Calu3 (cell line): ENCODE results near the gene CRYBG1. TPM values are rescaled to one million over a fixed set of nuclear protein-coding genes. Genes with fewer than 3 reads are reported as not detected.

ENCODE experiments used
- BruUV-seq: library from RNA; stranded (reverse); fragments of 400-500 nt; replicated peaks from 2 replicates; lab custom pipeline; 2021; lab: Mats Ljungman, UMichigan
- CTCF ChIA-PET: fragments of 300-600 bp; sonication (Branson Sonifier 250); formaldehyde crosslinking; loops from one replicate; lab custom pipeline; 2022; ENCODE audit warnings: antibody characterized with exemption; lab: Charles Lee
- DNase-seq: peaks from one replicate; pipeline ENCODE4 v3.0.0; 2022
- H3K27ac Mint-ChIP-seq: one replicate; pipeline ENCODE4 v1.8.0; 2022; ENCODE audit warnings: mixed read lengths; ENCODE audit not compliant: unreplicated experiment
- H3K27me3 Mint-ChIP-seq: one replicate; pipeline ENCODE4 v1.8.0; 2022; ENCODE audit warnings: mixed read lengths; ENCODE audit not compliant: unreplicated experiment
- H3K36me3 Mint-ChIP-seq: one replicate; pipeline ENCODE4 v1.8.0; 2022; ENCODE audit warnings: mild to moderate bottlenecking, moderate library complexity, mixed read lengths; ENCODE audit not compliant: insufficient read depth, unreplicated experiment
- H3K4me1 Mint-ChIP-seq: one replicate; pipeline ENCODE4 v1.8.0; 2022; ENCODE audit warnings: mild to moderate bottlenecking, low read depth, mixed read lengths; ENCODE audit not compliant: unreplicated experiment
- H3K4me3 Mint-ChIP-seq: one replicate; pipeline ENCODE4 v1.8.0; 2022; ENCODE audit warnings: mild to moderate bottlenecking, low read depth, moderate library complexity, mixed read lengths; ENCODE audit not compliant: unreplicated experiment
- H3K9me3 Mint-ChIP-seq: one replicate; pipeline ENCODE4 v1.8.0; 2022; ENCODE audit warnings: low read depth, mixed read lengths; ENCODE audit not compliant: unreplicated experiment
- CTCF ChIP-seq: fragments of 200-600 bp; IDR thresholded peaks from one replicate; pipeline ENCODE4 v1.8.0; 2022; ENCODE audit warnings: antibody characterized with exemption; ENCODE audit not compliant: unreplicated experiment
- intact Hi-C: fragments of 100-400 bp; cut with micrococcal nuclease; formaldehyde crosslinking; loops from one replicate; pipeline ENCODE4 v1.10.0; 2022; ENCODE audit not compliant: unreplicated experiment
- total RNA-seq: library from RNA; stranded (reverse); gene quantifications from 2 replicates; pipeline ENCODE4 v1.2.3, GENCODE V29; 2022

Gene CRYBG1
- total RNA-seq, 1 experiment from 2014 or later, result 40.7 TPM

- Mint-ChIP-seq H3K9me3 (no peaks in the 10 kb centered on the region), H3K27ac (no peak overlapping the region), H3K36me3 (peaks cover 4% of the 10 kb centered on the region), H3K4me3 (no peak overlapping the region), H3K27me3 (no peaks in the 10 kb centered on the region), H3K4me1 (peaks cover 21% of the 10 kb centered on the region)
- TF ChIP-seq CTCF, result no peak
- DNase-seq, result no peak
- intact Hi-C loops, result no loop called here
- no TSS peak for BruUV-seq
- CTCF ChIA-PET, result interaction anchor here (1.2 kb wide), 1 partner anchor 82 kb away, joined by 3 read pairs; the partner anchor contains the start of gene CRYBG1
These were observed 81.9 kb downstream of the CRYBG1 start for GRCh38 chr6:106442395-106442794.

- DNase-seq, result peak; percentile 51
- BruUV-seq, result no TSS peak
- no peaks in the 10 kb centered on the region for H3K27me3 Mint-ChIP-seq
- intact Hi-C loops, result loop anchor here (2.0 to 5.0 kb wide), 2 partner anchors 84 to 552 kb away; partner anchors contain the start of gene CRYBG1
- H3K9me3 Mint-ChIP-seq, result no peaks in the 10 kb centered on the region
- TF ChIP-seq CTCF, result peak; percentile 58
- peaks cover 26% of the 10 kb centered on the region for H3K4me1 Mint-ChIP-seq
- no peak overlapping the region for H3K4me3 Mint-ChIP-seq
- CTCF ChIA-PET, result interaction anchor here (1.2 kb wide), 1 partner anchor 121 kb away, joined by 5 read pairs; no protein-coding TSS in a partner anchor
- H3K27ac Mint-ChIP-seq, result peak overlapping the region; percentile 50
- H3K36me3 Mint-ChIP-seq, result peaks cover 4% of the 10 kb centered on the region
These were observed 84.4 kb downstream of the CRYBG1 start for GRCh38 chr6:106444777-106445507.

GRCh38 chr6:106445508-106445878 is 85.0 kb downstream of the CRYBG1 start:
- no TSS peak for BruUV-seq
- peaks cover 26% of the 10 kb centered on the region for H3K4me1 Mint-ChIP-seq
- H3K27me3 Mint-ChIP-seq, result no peaks in the 10 kb centered on the region
- no peak for DNase-seq
- H3K36me3 Mint-ChIP-seq, result peaks cover 4% of the 10 kb centered on the region
- no peaks in the 10 kb centered on the region for H3K9me3 Mint-ChIP-seq
- CTCF ChIA-PET, result interaction anchor here (1.2 kb wide), 1 partner anchor 121 kb away, joined by 5 read pairs; no protein-coding TSS in a partner anchor
- TF ChIP-seq CTCF, result no peak
- intact Hi-C loops, result loop anchor here (2.0 to 5.0 kb wide), 2 partner anchors 85 to 552 kb away; partner anchors contain the start of gene CRYBG1
- no peak overlapping the region for H3K27ac Mint-ChIP-seq
- no peak overlapping the region for H3K4me3 Mint-ChIP-seq

GRCh38 chr6:106446287-106446885 is 85.9 kb downstream of the CRYBG1 start:
- CTCF ChIA-PET, result interaction anchor here (1.4 kb wide), 1 partner anchor 66 kb away, joined by 3 read pairs; no protein-coding TSS in a partner anchor
- DNase-seq, result no peak

More at GRCh38 chr6:106446287-106446885, 85.9 kb downstream of the CRYBG1 start:
- TF ChIP-seq CTCF, result peak; percentile 40
- Mint-ChIP-seq H3K36me3 (peaks cover 4% of the 10 kb centered on the region), H3K4me1 (peaks cover 27% of the 10 kb centered on the region), H3K4me3 (no peak overlapping the region), H3K27ac (no peak overlapping the region), H3K9me3 (no peaks in the 10 kb centered on the region), H3K27me3 (no peaks in the 10 kb centered on the region)
- intact Hi-C loops, result loop anchor here (1.0 to 5.0 kb wide), 5 partner anchors 110 to 551 kb away; no protein-coding TSS in a partner anchor
- BruUV-seq, result no TSS peak
